SU-DHL-6 (cell line): ENCODE measurements around the gene DNAAF8.

ENCODE experiments used
- EZH2phosphoT487 ChIP-seq: fragments of 200-600 bp; sonication (generic), shearing (Covaris generic); conservative IDR thresholded peaks from 2 replicates; pipeline ENCODE4 v1.6.1; 2018; ENCODE audit warnings: mild to moderate bottlenecking, antibody characterized with exemption, low read length, moderate library complexity, mixed read lengths
- TF ChIP-seq, protein P1 (sequence below): fragments of 200-600 bp; sonication (generic); IDR thresholded peaks from one replicate; pipeline ENCODE4 v1.5.1; 2017; ENCODE audit warnings: antibody characterized with exemption, mild to moderate bottlenecking, low read length, moderate library complexity; ENCODE audit not compliant: insufficient read depth, poor library complexity, severe bottlenecking

DNA sequence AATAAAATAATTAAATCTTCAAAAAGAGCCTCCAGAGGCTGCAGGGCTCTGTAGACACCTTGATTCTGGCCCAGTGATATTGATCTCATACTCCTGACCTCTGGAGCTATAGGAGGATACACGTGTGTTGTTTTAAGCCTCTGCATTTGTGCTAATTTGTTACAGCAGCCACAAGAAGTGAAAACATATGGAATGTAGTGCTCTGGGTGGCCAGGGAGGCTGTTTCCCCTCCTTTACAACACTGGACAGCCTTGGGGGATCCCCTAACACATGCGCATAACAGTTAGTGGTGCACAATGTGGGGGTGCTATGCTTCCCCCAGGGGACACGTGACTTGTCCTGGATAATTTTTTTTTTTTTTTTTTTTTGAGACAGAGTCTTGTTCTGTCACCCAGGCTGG lies 37.3 kb downstream of the DNAAF8 start:
- TF ChIP-seq, protein P1, sequence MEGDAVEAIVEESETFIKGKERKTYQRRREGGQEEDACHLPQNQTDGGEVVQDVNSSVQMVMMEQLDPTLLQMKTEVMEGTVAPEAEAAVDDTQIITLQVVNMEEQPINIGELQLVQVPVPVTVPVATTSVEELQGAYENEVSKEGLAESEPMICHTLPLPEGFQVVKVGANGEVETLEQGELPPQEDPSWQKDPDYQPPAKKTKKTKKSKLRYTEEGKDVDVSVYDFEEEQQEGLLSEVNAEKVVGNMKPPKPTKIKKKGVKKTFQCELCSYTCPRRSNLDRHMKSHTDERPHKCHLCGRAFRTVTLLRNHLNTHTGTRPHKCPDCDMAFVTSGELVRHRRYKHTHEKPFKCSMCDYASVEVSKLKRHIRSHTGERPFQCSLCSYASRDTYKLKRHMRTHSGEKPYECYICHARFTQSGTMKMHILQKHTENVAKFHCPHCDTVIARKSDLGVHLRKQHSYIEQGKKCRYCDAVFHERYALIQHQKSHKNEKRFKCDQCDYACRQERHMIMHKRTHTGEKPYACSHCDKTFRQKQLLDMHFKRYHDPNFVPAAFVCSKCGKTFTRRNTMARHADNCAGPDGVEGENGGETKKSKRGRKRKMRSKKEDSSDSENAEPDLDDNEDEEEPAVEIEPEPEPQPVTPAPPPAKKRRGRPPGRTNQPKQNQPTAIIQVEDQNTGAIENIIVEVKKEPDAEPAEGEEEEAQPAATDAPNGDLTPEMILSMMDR, result no peak
- TF ChIP-seq EZH2phosphoT487, result no peak
